ENCODE results near the gene SOCS6. TPM values are rescaled to one million over a fixed set of nuclear protein-coding genes. Genes with fewer than 3 reads are reported as not detected.

The SOCS6 gene
- polyA plus RNA-seq, 3 donors, result 4.8 to 6.1 (median 4.8) TPM

- Histone ChIP-seq H3K9ac (ENCODE audit: insufficient read depth, low read length, poor library complexity, severe bottlenecking) (no peak overlapping the region), H3K27me3 (ENCODE audit: control insufficient read depth in 2 of 2, insufficient read depth in 2 of 2, low read length in 2 of 2) (no peaks in the 10 kb centered on the region), H3K79me2 (ENCODE audit: insufficient read depth, low read length) (peaks cover 100% of the 10 kb centered on the region), H2AFZ (ENCODE audit: insufficient read depth, low read depth, low read length, poor library complexity, severe bottlenecking) (no peak overlapping the region), H4K20me1 (ENCODE audit: insufficient read depth, low read length) (peaks cover 96% of the 10 kb centered on the region), H3K4me2 (replicated peaks; ENCODE audit: extremely low read depth, low read length, poor library complexity, severe bottlenecking) (no peak overlapping the region), H3K9me3 (replicated peaks in 1 of 2; ENCODE audit: control insufficient read depth in 1 of 2, insufficient read depth in 1 of 2, low read length in 2 of 2) (no peaks in the 10 kb centered on the region), H3K27ac (ENCODE audit: low read depth in 1 of 2, low read length in 2 of 2) (no peak overlapping the region), H3K4me1 (ENCODE audit: control insufficient read depth in 1 of 2, insufficient read depth in 2 of 2, low read length in 2 of 2) (peaks cover 10% of the 10 kb centered on the region in 2 donors), H3K4me3 (replicated peaks in 1 of 3; ENCODE audit: low read depth in 2 of 3, low read length in 3 of 3) (no peak overlapping the region), H3K36me3 (replicated peaks in 1 of 2; ENCODE audit: control insufficient read depth in 1 of 2, insufficient read depth in 2 of 2, low read length in 2 of 2) (no peaks in the 10 kb centered on the region)
- no peak overlapping the region for H3K4me3 Mint-ChIP-seq
- peaks cover 0 to 5% of the 10 kb centered on the region in 2 donors for H3K36me3 Mint-ChIP-seq
- no peak for DNase-seq
- no peak for TF ChIP-seq CTCF (IDR thresholded peaks at IDR 0.05)
- 90% methylated on average over 2 of the region's 8 CpGs for WGBS (ENCODE audit: insufficient coverage)
- H3K27me3 Mint-ChIP-seq (ENCODE audit: low read depth in 3 of 3), result peaks cover 0 to 2% (median 1%) of the 10 kb centered on the region in 3 donors
- H3K4me1 Mint-ChIP-seq, result peaks cover 18% of the 10 kb centered on the region
- H3K27ac Mint-ChIP-seq, result no peak overlapping the region
- H3K9me3 Mint-ChIP-seq, result no peaks in the 10 kb centered on the region
- intact Hi-C loops (cut with micrococcal nuclease), result no loop called here
Observed at GRCh38 chr18:70299393-70299792, 10.5 kb downstream of the SOCS6 start.

DNA sequence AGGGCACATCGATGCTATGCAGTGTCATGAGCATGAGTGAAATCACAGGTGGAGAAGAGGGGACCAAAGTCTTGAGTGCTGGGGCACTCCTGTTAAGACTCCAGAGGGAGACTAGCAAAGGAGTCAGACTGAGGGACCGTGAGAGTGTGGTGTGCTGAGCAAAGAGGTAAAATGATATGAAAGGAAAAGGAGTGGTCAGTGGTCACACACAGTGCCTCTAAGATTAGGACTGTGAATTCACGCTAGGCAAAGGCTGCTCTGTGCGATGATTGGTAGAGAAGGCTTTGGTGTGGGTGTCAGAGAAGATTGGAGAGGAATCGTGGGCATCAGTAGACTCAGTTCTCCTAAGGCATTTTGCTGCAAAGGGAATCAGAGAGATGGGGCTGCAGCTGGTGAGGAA is 12.8 kb downstream of the SOCS6 start:
- Histone ChIP-seq H2AFZ (ENCODE audit: insufficient read depth, low read depth, low read length, poor library complexity, severe bottlenecking) (no peak overlapping the region), H3K27ac (ENCODE audit: low read depth in 1 of 2, low read length in 2 of 2) (no peak overlapping the region), H3K36me3 (replicated peaks in 1 of 2; ENCODE audit: control insufficient read depth in 1 of 2, insufficient read depth in 2 of 2, low read length in 2 of 2) (no peaks in the 10 kb centered on the region), H3K9me3 (replicated peaks in 1 of 2; ENCODE audit: control insufficient read depth in 1 of 2, insufficient read depth in 1 of 2, low read length in 2 of 2) (peaks cover 0 to 3% of the 10 kb centered on the region in 2 donors), H3K4me2 (replicated peaks; ENCODE audit: extremely low read depth, low read length, poor library complexity, severe bottlenecking) (no peak overlapping the region), H3K4me3 (replicated peaks in 1 of 3; ENCODE audit: low read depth in 2 of 3, low read length in 3 of 3) (no peak overlapping the region), H3K79me2 (ENCODE audit: insufficient read depth, low read length) (peaks cover 100% of the 10 kb centered on the region), H3K27me3 (ENCODE audit: control insufficient read depth in 2 of 2, insufficient read depth in 2 of 2, low read length in 2 of 2) (no peaks in the 10 kb centered on the region), H3K4me1 (ENCODE audit: control insufficient read depth in 1 of 2, insufficient read depth in 2 of 2, low read length in 2 of 2) (no peaks in the 10 kb centered on the region), H3K9ac (ENCODE audit: insufficient read depth, low read length, poor library complexity, severe bottlenecking) (no peak overlapping the region), H4K20me1 (ENCODE audit: insufficient read depth, low read length) (peaks cover 96% of the 10 kb centered on the region)
- Mint-ChIP-seq H3K4me1 (peaks cover 5% of the 10 kb centered on the region), H3K36me3 (peaks cover 0 to 5% of the 10 kb centered on the region in 2 donors), H3K9me3 (peaks cover 0 to 6% (median 2%) of the 10 kb centered on the region in 7 donors), H3K4me3 (no peak overlapping the region), H3K27me3 (ENCODE audit: low read depth in 3 of 3) (peaks cover 0 to 2% (median 1%) of the 10 kb centered on the region in 3 donors), H3K27ac (no peak overlapping the region)
- WGBS (ENCODE audit: insufficient coverage), result 95% methylated on average over 5 of the region's 5 CpGs
- intact Hi-C loops (cut with micrococcal nuclease), result no loop called here
- DNase-seq, result no peak
- no peak for TF ChIP-seq CTCF (IDR thresholded peaks at IDR 0.05)
